WTC11 (cell line): Measurements from ENCODE around the gene ARHGAP15.

Experiments
- CTCF ChIP-seq: fragments of 200-600 bp; IDR thresholded peaks from 2 replicates; pipeline ENCODE4 v1.8.0; 2022; ENCODE audit warnings: antibody characterized with exemption
- ELF4 ChIP-seq: sonication (generic); formaldehyde crosslinking; IDR thresholded peaks from 2 replicates; pipeline ENCODE4 v1.8.1; 2022; ENCODE audit warnings: low read depth, mild to moderate bottlenecking, moderate library complexity, missing genetic modification reagents
- EMX1 ChIP-seq: fragments of 250-450 bp; sonication (Bioruptor Pico); IDR thresholded peaks from 2 replicates; pipeline ENCODE4 v1.8.0; 2021; ENCODE audit warnings: mild to moderate bottlenecking
- HMGXB4 ChIP-seq: sonication (generic); formaldehyde crosslinking; IDR thresholded peaks from 2 replicates; pipeline ENCODE4 v1.8.1; 2023; ENCODE audit warnings: mild to moderate bottlenecking, moderate library complexity, missing genetic modification reagents
- MAX ChIP-seq: sonication (generic); formaldehyde crosslinking; IDR thresholded peaks from 2 replicates; pipeline ENCODE4 v1.8.0; 2022; ENCODE audit warnings: mild to moderate bottlenecking, missing genetic modification reagents
- MYBL2 ChIP-seq: sonication (generic); formaldehyde crosslinking; IDR thresholded peaks from 2 replicates; pipeline ENCODE4 v1.8.1; 2023; ENCODE audit warnings: mild to moderate bottlenecking, moderate library complexity, missing genetic modification reagents
- SP1 ChIP-seq: sonication (generic); formaldehyde crosslinking; conservative IDR thresholded peaks from 2 replicates; pipeline ENCODE4 v1.8.1; 2022; ENCODE audit warnings: missing genetic modification reagents
- USF1 ChIP-seq: sonication (generic); formaldehyde crosslinking; IDR thresholded peaks from 2 replicates; pipeline ENCODE4 v1.8.0; 2022; ENCODE audit warnings: mild to moderate bottlenecking, missing genetic modification reagents
- USF2 ChIP-seq: sonication (generic); formaldehyde crosslinking; IDR thresholded peaks from 2 replicates; pipeline ENCODE4 v1.8.1; 2023; ENCODE audit warnings: mild to moderate bottlenecking, missing genetic modification reagents, moderate library complexity
- ZNF138 ChIP-seq: sonication (generic); formaldehyde crosslinking; conservative IDR thresholded peaks from 2 replicates; pipeline ENCODE4 v1.8.1; 2022; ENCODE audit warnings: mild to moderate bottlenecking, moderate library complexity, missing genetic modification reagents
- ZNF263 ChIP-seq: sonication (generic); formaldehyde crosslinking; IDR thresholded peaks from 2 replicates; pipeline ENCODE4 v1.8.1; 2022; ENCODE audit warnings: low read depth, mild to moderate bottlenecking, moderate library complexity, missing genetic modification reagents
- ZNF423 ChIP-seq: fragments of 250-450 bp; sonication (Bioruptor Pico); IDR thresholded peaks from 2 replicates; pipeline ENCODE4 v2.1.2; 2022; ENCODE audit warnings: mild to moderate bottlenecking, moderate library complexity

GRCh38 chr2:143616452-143616851 lies 487.2 kb downstream of the ARHGAP15 start:
- TF ChIP-seq USF2 (CRISPR knock-in tag), result no peak
- no peak for TF ChIP-seq CTCF
- TF ChIP-seq USF1 (CRISPR knock-in tag), result no peak
- TF ChIP-seq HMGXB4, result no peak
- no peak for TF ChIP-seq MAX (CRISPR knock-in tag)
- no peak for TF ChIP-seq MYBL2 (CRISPR knock-in tag)
- TF ChIP-seq ZNF423 (CRISPR knock-in tag), result no peak
- TF ChIP-seq ZNF263 (CRISPR knock-in tag), result no peak
- no peak for TF ChIP-seq EMX1 (CRISPR knock-in tag)
- TF ChIP-seq ELF4 (CRISPR knock-in tag), result no peak
- TF ChIP-seq ZNF138 (CRISPR knock-in tag), result no peak
- TF ChIP-seq SP1 (CRISPR knock-in tag), result no peak
